ENCODE data around the gene NCOA6. TPM values are rescaled to one million over a fixed set of nuclear protein-coding genes. Genes with fewer than 3 reads are reported as not detected.
"Not testable (repeated sequence)": the region's sequence is repeated elsewhere in the genome, so short reads cannot be mapped to it uniquely, and the experiment has no call there.

NCOA6 gene
- total RNA-seq, 1 experiment from 2014 or later: 12.5 TPM

GRCh38 chr20:34774886-34775285 lies 50.6 kb downstream of the NCOA6 start:
- no peak for DNase-seq (ENCODE audit: low spot score)

GRCh38 chr20:34774449-34774848 lies 51.0 kb downstream of the NCOA6 start:
- DNase-seq (ENCODE audit: low spot score): no peak

- DNase-seq (ENCODE audit: low spot score): no peak
These were observed 51.7 kb downstream of the NCOA6 start for GRCh38 chr20:34773726-34774125.

GRCh38 chr20:34772437-34772836 lies 53.0 kb downstream of the NCOA6 start:
- DNase-seq (ENCODE audit: low spot score): no peak

GRCh38 chr20:34771680-34772081 lies 53.8 kb downstream of the NCOA6 start:
- DNase-seq (ENCODE audit: low spot score): no peak

- no peak for DNase-seq (ENCODE audit: low spot score)
These were observed 57.4 kb downstream of the NCOA6 start for GRCh38 chr20:34768096-34768495.

- peak; percentile 71 for DNase-seq (ENCODE audit: low spot score)
These were observed 63.4 kb downstream of the NCOA6 start for GRCh38 chr20:34762031-34762555.

- no peak for DNase-seq (ENCODE audit: low spot score)
These were observed 70.1 kb downstream of the NCOA6 start for GRCh38 chr20:34755367-34755766.

GRCh38 chr20:34754611-34755010 lies 70.8 kb downstream of the NCOA6 start:
- no peak for DNase-seq (ENCODE audit: low spot score)

- no peak for DNase-seq (ENCODE audit: low spot score)
These were observed 71.6 kb downstream of the NCOA6 start for GRCh38 chr20:34753706-34754461.

GRCh38 chr20:34751453-34751852 lies 74.0 kb downstream of the NCOA6 start:
- no peak for DNase-seq (ENCODE audit: low spot score)

- no peak for DNase-seq (ENCODE audit: low spot score)
These were observed 75.0 kb downstream of the NCOA6 start for GRCh38 chr20:34750484-34750883.

GRCh38 chr20:34748709-34749108 lies 76.7 kb downstream of the NCOA6 start:
- no peak for DNase-seq (ENCODE audit: low spot score)

GRCh38 chr20:34747479-34747878 lies 78.0 kb downstream of the NCOA6 start:
- no peak for DNase-seq (ENCODE audit: low spot score)

- no peak for DNase-seq (ENCODE audit: low spot score)
These were observed 78.8 kb downstream of the NCOA6 start for GRCh38 chr20:34746674-34747073.

- DNase-seq (ENCODE audit: low spot score): no peak
These were observed 80.6 kb downstream of the NCOA6 start for GRCh38 chr20:34744847-34745246.

- no peak for DNase-seq (ENCODE audit: low spot score)
These were observed 81.1 kb downstream of the NCOA6 start for GRCh38 chr20:34744340-34744739.

- DNase-seq (ENCODE audit: low spot score): no peak
These were observed 82.4 kb downstream of the NCOA6 start for GRCh38 chr20:34743039-34743438.

GRCh38 chr20:34736106-34736735 lies 89.2 kb downstream of the NCOA6 start:
- DNase-seq (ENCODE audit: low spot score): no peak

GRCh38 chr20:34732523-34732922 lies 92.9 kb downstream of the NCOA6 start:
- no peak for DNase-seq (ENCODE audit: low spot score)

- no peak for DNase-seq (ENCODE audit: low spot score)
These were observed 96.0 kb downstream of the NCOA6 start for GRCh38 chr20:34729416-34729815.

- DNase-seq (ENCODE audit: low spot score): no peak
These were observed 101.3 kb downstream of the NCOA6 start for GRCh38 chr20:34724172-34724571.

- DNase-seq (ENCODE audit: low spot score): not testable (repeated sequence)
These were observed 102.9 kb downstream of the NCOA6 start for GRCh38 chr20:34722560-34722959.

All from HT-29 (cell line).